ENCODE results near the gene SASH3. TPM values are rescaled to one million over a fixed set of nuclear protein-coding genes. Genes with fewer than 3 reads are reported as not detected.

Gene SASH3
- total and polyA plus RNA-seq, 2 experiments from 2014 or later: 0.06 TPM; not detected in 1

DNA sequence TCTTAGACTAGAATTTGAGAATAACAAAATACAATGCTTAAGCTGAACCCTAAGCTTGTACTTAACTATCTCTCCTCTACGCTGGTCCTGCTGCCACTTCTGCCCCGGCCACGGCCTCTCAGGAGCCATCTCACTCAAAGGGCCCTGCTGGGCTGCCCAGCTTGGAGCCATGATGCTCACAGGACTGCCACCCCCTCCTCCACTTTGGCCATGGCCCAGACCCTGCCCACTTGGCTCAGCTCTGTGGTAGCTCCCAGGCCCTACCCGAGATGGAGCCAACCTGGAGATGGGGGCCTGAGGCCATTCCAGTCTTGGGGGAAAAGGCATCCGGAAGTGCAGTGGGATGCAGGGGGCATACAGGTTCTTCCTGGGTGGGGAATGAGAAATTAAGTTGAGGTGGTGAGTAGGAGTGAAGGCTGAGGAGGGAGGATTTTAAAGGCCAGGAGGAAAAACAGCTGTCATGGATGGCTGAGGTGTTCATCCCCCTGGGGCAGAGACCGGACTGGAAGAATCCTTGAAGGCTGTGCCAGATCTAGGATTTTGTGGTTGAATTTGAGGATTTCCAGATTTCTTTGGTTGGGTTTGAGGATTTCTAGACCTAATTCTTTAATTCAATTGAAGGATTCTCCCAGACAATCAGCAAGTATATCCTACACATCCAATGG is 824 bp downstream of the SASH3 start:
- H3K9ac ChIP-seq: no peak overlapping the region
- H2AFZ ChIP-seq: no peak overlapping the region
- no peak overlapping the region for H3K27ac ChIP-seq
- no peaks in the 10 kb centered on the region for H3K4me1 ChIP-seq (ENCODE audit: insufficient read depth)
- H3K9me2 ChIP-seq (ENCODE audit: insufficient read depth): no peaks in the 10 kb centered on the region
- no peaks in the 10 kb centered on the region for H4K20me1 ChIP-seq (ENCODE audit: insufficient read depth)
- no peaks in the 10 kb centered on the region for H3K27me3 ChIP-seq (replicated peaks; ENCODE audit: insufficient read depth)
- TF ChIP-seq EZH2 (IDR thresholded peaks at IDR 0.05; ENCODE audit: insufficient read depth, poor library complexity, severe bottlenecking): no peak
- no peak for TF ChIP-seq EZH2phosphoT487 (IDR thresholded peaks at IDR 0.05; ENCODE audit: insufficient read depth, low read depth)
- 81 to 92% methylated on average over 4 to 6 of the region's 6 CpGs for WGBS, 2 experiments (ENCODE audit: low coverage in 1 of 2, low lambda C conversion rate in 2 of 2, missing lambda C conversion rate in 2 of 2)
- in situ Hi-C loops (cut with MboI): no loop called here
- no peak for DNase-seq
- H3K9me3 ChIP-seq (ENCODE audit: low read depth): no peaks in the 10 kb centered on the region
- no peak overlapping the region for H3K4me3 ChIP-seq
- H3K36me3 ChIP-seq (ENCODE audit: low read depth): no peaks in the 10 kb centered on the region
- H3K79me2 ChIP-seq (ENCODE audit: insufficient read depth): no peaks in the 10 kb centered on the region
- H3F3A ChIP-seq (ENCODE audit: insufficient read depth): no peaks in the 10 kb centered on the region
- H3K4me2 ChIP-seq (ENCODE audit: unreplicated experiment): no peak overlapping the region

DNA sequence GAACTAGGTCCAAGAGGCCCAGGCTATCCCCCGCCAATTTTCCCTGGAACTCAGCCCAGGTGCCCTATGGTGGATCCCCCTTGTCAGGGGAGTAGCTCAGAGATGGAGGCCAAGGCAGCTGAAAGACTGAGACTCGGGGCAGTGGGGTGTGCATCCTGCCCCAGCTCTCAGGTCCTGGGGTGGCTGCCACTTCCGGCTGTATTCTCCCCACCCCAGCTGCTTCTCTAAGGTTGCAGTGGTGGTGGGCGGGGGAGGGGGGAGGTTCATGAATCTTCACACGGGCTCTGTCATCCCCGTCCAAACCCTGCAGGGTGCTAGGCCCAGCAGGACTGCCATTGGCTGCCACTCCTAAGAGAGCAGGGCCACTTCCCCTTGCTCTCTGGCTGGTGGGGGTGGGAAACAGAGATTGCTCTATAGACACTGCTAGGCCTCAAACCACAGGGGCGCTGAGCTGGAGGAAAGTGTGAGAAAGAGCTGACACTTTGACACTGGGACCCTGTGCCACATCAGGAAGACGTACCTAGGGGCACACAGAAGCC is 1.5 kb downstream of the SASH3 start:
- H3K4me1 ChIP-seq (ENCODE audit: insufficient read depth): no peaks in the 10 kb centered on the region
- TF ChIP-seq EZH2 (IDR thresholded peaks at IDR 0.05; ENCODE audit: insufficient read depth, poor library complexity, severe bottlenecking): no peak
- no peak for TF ChIP-seq EZH2phosphoT487 (IDR thresholded peaks at IDR 0.05; ENCODE audit: insufficient read depth, low read depth)
- H3F3A ChIP-seq (ENCODE audit: insufficient read depth): no peaks in the 10 kb centered on the region
- in situ Hi-C loops (cut with MboI): no loop called here
- H3K9me3 ChIP-seq (ENCODE audit: low read depth): no peaks in the 10 kb centered on the region
- H3K4me2 ChIP-seq (ENCODE audit: unreplicated experiment): no peak overlapping the region
- H3K9me2 ChIP-seq (ENCODE audit: insufficient read depth): no peaks in the 10 kb centered on the region
- H3K36me3 ChIP-seq (ENCODE audit: low read depth): no peaks in the 10 kb centered on the region
- no peak overlapping the region for H3K27ac ChIP-seq
- no peak overlapping the region for H3K4me3 ChIP-seq
- no peaks in the 10 kb centered on the region for H3K79me2 ChIP-seq (ENCODE audit: insufficient read depth)
- WGBS, 2 experiments (ENCODE audit: low coverage in 1 of 2, low lambda C conversion rate in 2 of 2, missing lambda C conversion rate in 2 of 2): 70 to 100% methylated on average over 1 to 6 of the region's 8 CpGs
- H2AFZ ChIP-seq: no peak overlapping the region
- H3K9ac ChIP-seq: no peak overlapping the region
- no peak for DNase-seq
- H4K20me1 ChIP-seq (ENCODE audit: insufficient read depth): no peaks in the 10 kb centered on the region
- no peaks in the 10 kb centered on the region for H3K27me3 ChIP-seq (replicated peaks; ENCODE audit: insufficient read depth)

DNA sequence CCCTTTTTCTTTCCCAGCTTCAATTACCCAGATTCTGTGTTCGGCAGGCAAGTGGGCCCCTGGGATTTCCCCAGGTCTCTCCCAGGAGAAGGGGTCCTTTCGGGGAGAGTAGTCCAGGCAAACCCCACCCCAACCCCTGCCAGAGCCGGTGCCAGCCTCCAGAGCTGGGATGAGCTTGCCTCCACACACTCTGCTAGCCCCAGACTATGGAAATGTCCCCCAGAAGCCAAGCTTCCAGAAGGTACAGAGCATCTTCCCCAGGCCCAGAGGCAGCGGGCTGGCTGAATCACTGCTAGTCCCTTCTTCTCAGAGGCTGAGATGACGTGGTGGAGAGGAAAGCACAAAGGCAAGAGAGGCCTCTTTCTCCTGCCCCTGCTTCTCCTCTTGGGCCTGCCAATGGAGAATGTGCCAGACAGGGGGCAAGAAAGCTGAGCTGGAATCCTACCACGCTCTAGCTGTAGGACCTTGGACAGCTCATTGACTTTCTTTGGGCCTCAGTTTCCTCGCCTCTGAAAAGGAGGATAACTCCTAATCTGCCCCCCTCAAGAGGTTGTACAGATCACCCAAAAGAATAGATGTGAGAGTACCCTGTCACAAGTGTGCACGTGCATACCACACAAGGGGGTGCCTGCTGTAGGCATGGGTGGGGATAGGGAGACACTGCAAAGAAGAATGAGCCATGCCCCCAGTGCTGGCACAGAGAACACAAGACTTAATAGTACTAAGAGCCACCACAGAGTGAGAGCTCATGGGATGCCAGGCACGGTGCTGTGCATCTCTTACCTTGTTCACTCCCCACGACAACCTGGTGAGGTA is 2.1 kb downstream of the SASH3 start:
- TF ChIP-seq EZH2 (IDR thresholded peaks at IDR 0.05; ENCODE audit: insufficient read depth, poor library complexity, severe bottlenecking): no peak
- H3F3A ChIP-seq (ENCODE audit: insufficient read depth): no peaks in the 10 kb centered on the region
- H3K9me3 ChIP-seq (ENCODE audit: low read depth): no peaks in the 10 kb centered on the region
- H2AFZ ChIP-seq: no peak overlapping the region
- no peak overlapping the region for H3K4me3 ChIP-seq
- no peak for DNase-seq
- no peaks in the 10 kb centered on the region for H3K9me2 ChIP-seq (ENCODE audit: insufficient read depth)
- in situ Hi-C loops (cut with MboI): no loop called here
- no peaks in the 10 kb centered on the region for H3K36me3 ChIP-seq (ENCODE audit: low read depth)
- no peaks in the 10 kb centered on the region for H3K79me2 ChIP-seq (ENCODE audit: insufficient read depth)
- H3K9ac ChIP-seq: no peak overlapping the region
- no peak overlapping the region for H3K27ac ChIP-seq
- 59 to 82% methylated on average over 6 to 9 of the region's 10 CpGs for WGBS, 2 experiments (ENCODE audit: low coverage in 1 of 2, low lambda C conversion rate in 2 of 2, missing lambda C conversion rate in 2 of 2)
- no peak overlapping the region for H3K4me2 ChIP-seq (ENCODE audit: unreplicated experiment)
- H3K4me1 ChIP-seq (ENCODE audit: insufficient read depth): no peaks in the 10 kb centered on the region
- H3K27me3 ChIP-seq (replicated peaks; ENCODE audit: insufficient read depth): no peaks in the 10 kb centered on the region
- no peaks in the 10 kb centered on the region for H4K20me1 ChIP-seq (ENCODE audit: insufficient read depth)

DNA sequence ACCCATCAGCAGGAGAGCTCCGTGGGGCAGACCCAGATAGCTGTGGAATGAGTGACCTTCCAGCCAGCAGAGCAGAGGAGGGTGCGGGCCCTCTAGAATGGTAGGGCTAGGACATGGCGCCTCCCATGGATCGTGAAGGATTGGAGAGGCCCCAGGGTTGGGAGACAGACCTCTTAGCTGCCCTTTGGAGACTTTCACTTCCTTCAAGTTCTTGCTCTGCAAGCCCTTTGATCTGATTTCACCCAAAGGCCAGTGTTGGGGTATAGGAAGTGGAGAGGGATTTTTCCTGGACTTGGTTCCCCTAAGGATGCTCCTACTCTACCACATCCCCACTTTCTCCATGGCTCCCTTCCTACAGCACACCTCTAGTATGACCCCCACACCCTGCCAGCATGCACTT is 3.0 kb downstream of the SASH3 start:
- TF ChIP-seq EZH2phosphoT487 (IDR thresholded peaks at IDR 0.05; ENCODE audit: insufficient read depth, low read depth) (no peak), EZH2 (IDR thresholded peaks at IDR 0.05; ENCODE audit: insufficient read depth, poor library complexity, severe bottlenecking) (no peak)
- Histone ChIP-seq H3K27ac (no peak overlapping the region), H3K36me3 (ENCODE audit: low read depth) (no peaks in the 10 kb centered on the region), H3K79me2 (ENCODE audit: insufficient read depth) (no peaks in the 10 kb centered on the region), H3K4me3 (no peak overlapping the region), H3K27me3 (replicated peaks; ENCODE audit: insufficient read depth) (no peaks in the 10 kb centered on the region), H3K4me1 (ENCODE audit: insufficient read depth) (no peaks in the 10 kb centered on the region), H3K9me2 (ENCODE audit: insufficient read depth) (no peaks in the 10 kb centered on the region), H3K9ac (no peak overlapping the region), H3K4me2 (ENCODE audit: unreplicated experiment) (no peak overlapping the region), H2AFZ (no peak overlapping the region), H4K20me1 (ENCODE audit: insufficient read depth) (no peaks in the 10 kb centered on the region), H3K9me3 (ENCODE audit: low read depth) (no peaks in the 10 kb centered on the region), H3F3A (ENCODE audit: insufficient read depth) (no peaks in the 10 kb centered on the region)
- 70 to 72% methylated on average over 4 of the region's 4 CpGs for WGBS, 2 experiments (ENCODE audit: low coverage in 1 of 2, low lambda C conversion rate in 2 of 2, missing lambda C conversion rate in 2 of 2)
- DNase-seq: no peak
- in situ Hi-C loops (cut with MboI): no loop called here

Measured in GM23248 (cell line).